HT-29 (cell line): ENCODE data around the gene SOCS4. TPM values are rescaled to one million over a fixed set of nuclear protein-coding genes. Genes with fewer than 3 reads are reported as not detected.
"Not testable (repeated sequence)": the region's sequence is repeated elsewhere in the genome, so short reads cannot be mapped to it uniquely, and the experiment has no call there.

Experiments
- DNase-seq: peaks from one replicate; pipeline ENCODE4 v3.0.0-alpha.2; 2015; ENCODE audit warnings: low spot score
- total RNA-seq: library from RNA; depleted of rRNA; stranded (reverse); fragments of >200 nt; shearing (Covaris generic); gene quantifications from 2 replicates; pipeline ENCODE4 v1.2.3, GENCODE V29; 2014; rRNA removed

The SOCS4 gene, protein sequence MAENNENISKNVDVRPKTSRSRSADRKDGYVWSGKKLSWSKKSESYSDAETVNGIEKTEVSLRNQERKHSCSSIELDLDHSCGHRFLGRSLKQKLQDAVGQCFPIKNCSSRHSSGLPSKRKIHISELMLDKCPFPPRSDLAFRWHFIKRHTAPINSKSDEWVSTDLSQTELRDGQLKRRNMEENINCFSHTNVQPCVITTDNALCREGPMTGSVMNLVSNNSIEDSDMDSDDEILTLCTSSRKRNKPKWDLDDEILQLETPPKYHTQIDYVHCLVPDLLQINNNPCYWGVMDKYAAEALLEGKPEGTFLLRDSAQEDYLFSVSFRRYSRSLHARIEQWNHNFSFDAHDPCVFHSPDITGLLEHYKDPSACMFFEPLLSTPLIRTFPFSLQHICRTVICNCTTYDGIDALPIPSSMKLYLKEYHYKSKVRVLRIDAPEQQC
- 5.3 and 5.8 TPM in 2 replicates for total RNA-seq

DNA sequence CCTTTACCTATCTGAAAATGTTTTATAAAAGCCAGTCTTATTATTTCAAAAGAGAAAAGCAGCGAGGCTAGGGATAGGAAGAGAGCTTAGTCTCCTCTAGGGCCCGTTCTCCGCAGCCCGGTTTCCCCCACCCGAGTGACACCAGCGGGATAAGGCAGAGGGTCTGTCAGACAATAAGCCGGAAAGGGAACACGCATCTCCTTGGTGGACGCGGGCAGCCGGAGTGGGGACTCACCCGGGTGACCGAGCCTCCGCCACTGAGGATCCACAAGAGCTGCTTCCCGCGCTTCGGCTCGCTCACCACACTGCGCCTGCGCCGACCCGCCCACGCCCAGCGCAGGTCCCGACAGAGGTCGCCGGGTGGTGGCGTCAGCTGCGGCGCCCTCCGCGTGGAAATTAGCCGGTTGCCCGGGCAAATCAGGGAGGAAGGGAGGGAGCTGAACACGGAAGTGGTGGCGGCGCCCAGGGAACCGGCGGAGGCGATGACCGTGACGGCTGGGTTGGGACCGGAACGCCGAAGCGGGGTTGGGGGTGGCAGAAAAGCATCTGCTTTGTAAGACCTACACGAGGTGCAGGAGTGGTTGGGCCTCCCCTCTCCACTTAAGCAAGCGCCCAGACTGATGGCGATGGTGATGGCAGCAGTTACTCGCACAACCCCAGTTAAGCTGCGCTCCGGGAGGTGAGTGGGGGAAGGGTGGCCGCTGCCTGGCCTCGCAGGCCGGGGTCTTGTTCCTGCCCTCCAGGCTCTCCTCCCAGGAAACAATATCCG, at the start of gene SOCS4, which contains the start of gene WDHD1:
Gene SOCS4, plus strand, starts transcription at position 444 of the 769 bp plus-strand sequence. CDS start 15,806 bp downstream, outside the sequence.
Gene WDHD1, minus strand, starts transcription at position 307 of the 769 bp plus-strand sequence. CDS start 312 bp downstream, outside the sequence.
- DNase-seq = peak; percentile 88

DNA sequence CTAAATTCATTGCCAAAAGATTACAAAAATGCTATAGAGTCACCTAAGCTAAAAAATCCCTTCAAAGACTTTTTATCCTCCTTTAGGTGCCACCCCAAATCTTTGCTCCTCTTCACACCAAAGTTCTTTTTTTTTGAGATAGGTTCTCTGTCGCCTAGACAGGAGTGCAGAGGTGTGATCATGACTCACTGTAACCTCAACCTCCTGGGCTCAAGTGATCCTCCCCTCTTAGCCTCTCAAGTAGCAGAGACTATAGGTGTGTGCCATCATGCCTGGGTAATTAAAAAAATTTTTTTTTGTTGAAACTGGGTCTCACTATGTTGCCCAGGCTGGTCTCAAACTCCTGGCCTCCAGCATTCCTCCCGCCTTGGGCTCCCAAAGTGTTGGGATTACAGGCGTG, 48.0 kb upstream of the SOCS4 start:
- DNase-seq = no peak

DNA sequence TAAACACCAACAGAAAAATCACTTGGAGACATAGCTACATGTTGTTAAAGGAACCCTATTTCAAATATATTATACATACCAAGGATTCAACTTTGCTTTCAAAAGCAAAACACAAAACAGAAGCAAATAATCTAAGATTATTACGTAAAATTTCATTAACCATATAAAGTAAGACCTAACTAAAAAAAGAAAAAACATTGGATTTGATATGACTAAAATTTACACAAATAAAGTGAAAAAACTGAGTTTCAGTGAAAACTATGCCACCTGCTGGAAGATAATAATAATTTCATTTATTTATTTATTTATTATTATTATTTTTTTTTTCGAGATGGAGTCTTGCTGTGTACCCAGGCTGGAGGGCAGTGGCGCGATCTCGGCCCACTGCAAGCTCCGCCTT, 45.3 kb upstream of the SOCS4 start:
- DNase-seq = peak; percentile 1

DNA sequence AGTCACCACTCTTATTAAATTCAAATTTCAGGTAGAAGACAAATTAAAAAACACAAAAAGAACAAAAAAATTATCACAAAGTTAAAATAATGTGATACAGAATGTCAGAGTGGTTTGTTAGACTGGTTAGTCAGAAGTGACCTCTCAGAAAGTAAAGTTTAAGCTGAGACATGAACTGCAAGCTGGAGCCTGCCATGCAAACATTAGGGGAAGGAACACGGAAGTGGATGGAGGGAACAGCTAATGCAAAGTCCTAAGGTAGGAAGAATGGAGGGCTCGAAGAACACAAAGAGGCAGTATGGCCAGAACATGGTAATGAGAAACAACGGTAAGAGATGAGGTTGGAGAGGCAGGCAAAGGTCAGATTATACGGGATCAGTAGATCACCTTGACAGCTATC, 41.9 kb upstream of the SOCS4 start:
- DNase-seq = no peak

DNA sequence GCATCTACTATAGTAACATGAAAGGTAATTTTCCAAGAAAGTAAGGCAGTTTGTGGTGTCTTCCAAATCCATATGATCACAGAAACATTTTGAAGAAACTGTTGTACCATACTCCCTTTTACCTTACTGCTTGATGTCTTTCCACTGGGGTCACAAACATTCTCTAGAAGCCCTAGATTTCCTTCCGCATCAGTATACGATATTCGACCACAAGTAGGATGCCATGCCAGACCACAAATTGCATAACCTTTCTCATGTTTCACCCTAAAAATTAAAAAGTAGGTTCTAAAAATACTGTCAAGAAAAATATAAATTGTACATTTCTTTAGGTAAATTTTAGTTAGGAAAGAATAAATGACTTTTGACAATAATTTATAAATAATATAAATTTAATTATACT, 26.7 kb upstream of the SOCS4 start:
- no peak for DNase-seq

DNA sequence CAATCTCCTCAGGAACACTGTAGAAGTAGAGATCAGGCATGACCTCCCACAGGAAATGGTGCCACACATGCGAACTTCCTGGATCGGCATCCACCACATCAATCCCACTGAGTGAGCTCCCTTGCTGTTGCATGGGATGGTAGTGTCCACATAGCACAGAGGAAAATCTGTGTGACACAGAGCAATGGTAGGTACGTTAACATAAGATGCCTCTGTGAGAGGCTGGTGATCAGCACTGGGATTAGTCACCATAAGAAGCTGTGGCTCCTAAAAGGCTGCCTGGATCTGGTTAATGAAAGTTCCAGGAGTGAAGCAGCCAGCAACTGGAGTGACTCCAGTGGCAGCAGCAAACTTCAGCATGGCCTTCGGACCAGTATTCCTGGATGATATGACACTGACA, 22.0 kb upstream of the SOCS4 start:
- no peak for DNase-seq

DNA sequence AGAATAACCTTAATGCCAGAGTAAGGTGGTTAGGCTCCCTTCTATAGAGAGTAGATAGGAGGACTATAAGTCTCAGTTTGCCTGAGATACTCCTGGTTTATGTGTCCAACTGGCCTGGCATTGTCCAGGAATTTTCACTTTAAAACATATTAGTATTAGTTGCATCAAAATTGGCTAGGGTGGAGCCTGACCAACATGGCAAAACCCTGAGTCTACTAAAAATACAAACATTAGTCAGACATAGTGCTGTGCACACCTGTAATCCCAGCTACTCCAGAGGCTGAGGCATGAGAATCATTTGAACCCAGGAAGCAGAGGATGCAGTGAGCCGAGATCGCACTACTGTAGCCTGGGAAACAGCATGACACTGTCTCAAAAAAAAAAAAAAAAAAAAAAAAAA, 12.0 kb upstream of the SOCS4 start:
- no peak for DNase-seq

DNA sequence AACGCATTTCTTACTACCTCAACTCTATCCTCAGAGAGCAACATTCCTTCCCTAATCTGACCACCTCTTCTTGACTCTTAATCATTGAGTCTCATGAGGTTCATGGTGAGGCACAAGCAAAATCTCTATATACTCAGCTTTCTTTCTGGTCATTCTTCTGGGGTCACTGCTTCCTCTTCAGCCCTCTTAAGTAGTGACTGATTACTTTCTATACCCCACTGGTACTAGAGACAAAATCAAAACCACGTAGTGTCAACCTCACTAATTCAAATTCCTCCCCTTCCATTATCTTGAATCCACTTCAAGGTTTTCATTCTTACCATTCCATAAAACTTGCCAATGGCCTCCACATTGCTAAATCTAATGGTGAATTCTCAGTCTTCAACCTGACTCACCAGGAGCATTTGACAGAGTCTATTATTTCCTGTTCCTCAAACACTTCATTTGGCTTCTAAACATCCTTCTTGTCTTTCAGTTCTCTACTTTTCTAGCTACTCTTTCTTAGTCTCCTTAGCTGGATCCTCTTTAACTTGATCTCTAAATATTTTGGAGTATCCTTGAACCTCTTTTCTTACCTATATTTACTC, 7.0 kb upstream of the SOCS4 start:
- no peak for DNase-seq

DNA sequence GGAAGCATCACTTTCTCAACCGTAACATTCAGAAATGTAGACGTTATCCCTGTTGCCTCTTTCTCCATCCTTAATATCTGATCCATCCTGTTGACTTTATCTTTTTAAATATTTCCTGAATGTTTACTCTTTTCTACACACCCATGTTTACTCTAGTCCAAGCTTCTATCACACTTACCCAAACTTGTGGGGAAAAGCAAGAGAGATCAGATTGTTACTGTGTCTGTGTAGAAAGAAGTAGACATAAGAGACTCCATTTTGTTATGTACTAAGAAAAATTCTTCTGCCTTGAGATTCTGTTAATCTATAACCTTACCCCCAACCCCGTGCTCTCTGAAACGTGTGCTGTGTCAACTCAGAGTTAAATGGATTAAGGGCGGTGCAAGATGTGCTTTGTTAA, 2.7 kb upstream of the SOCS4 start:
- not testable (repeated sequence) for DNase-seq

DNA sequence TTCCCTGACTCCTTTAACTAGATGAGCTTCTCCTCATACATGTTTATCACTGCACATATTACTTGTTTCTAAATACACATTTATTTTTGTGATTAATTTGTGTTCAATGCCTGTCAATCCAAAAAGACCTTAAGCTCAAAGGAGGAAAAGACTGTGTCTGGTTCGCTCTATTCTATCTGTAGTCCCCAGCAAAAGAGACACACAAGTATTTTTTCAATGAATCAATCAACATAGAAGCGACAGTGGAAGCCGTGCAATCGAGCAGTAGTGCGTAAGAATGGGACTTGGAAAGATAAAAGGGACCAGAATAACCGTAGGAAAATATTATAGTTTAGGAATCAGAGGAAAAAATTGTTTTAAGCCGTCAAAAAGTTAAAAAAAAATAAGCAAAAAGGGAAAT, 1.1 kb upstream of the SOCS4 start:
- DNase-seq = no peak

DNA sequence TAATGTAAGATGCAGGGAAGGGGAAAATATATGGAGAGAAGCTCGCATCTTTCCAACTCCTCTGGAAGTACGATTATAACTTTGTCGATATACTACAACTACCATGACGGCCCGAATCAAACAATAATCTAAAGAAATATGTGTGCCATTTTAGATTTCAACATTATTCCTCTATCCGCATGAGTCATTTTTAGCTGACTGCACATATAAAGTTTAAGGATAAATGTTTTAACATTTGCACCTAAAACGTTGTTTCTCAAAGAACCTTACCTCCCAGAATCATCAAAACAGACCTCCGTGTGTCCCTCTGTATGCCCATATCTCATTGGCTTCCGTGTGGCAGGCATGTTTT, 619 bp upstream of the SOCS4 start:
- no peak for DNase-seq

DNA sequence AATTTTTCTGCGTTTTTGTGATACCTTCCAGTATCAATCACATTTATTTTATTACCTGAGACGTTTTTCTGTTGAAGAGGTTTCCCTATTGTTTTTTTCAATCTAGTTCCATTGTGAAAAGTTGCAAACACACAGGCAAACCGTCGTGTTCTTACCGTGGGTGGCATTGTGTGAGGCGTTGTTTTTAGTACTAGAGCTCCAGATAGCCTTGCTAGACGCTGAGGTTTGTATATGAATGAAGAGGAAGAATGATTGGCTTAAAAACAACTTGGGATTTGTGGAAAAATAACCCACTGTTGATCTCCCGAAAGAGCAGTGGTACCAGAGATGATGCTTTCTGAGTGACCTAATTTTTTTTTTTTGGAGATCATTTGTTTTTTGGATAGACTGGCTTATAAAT, 1.0 kb downstream of the SOCS4 start:
- no peak for DNase-seq

DNA sequence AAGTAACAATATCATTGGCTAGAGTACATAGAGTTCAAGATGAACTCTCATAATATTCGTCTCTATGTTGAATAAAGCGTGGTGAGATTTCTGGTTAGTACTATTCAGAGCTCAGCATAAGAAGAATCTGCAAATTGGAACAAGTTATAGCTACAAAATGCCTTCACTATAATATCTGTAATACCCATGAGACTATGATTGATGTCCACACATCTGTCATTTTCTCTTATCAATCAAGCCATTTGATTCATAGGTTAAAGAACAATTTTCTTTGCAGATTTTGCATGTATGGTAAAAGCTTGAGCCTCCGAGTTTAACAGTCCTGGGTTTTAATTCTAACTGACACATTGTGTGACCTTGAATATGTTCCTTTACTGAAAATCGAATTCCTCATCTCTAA, 1.4 kb downstream of the SOCS4 start:
- no peak for DNase-seq

DNA sequence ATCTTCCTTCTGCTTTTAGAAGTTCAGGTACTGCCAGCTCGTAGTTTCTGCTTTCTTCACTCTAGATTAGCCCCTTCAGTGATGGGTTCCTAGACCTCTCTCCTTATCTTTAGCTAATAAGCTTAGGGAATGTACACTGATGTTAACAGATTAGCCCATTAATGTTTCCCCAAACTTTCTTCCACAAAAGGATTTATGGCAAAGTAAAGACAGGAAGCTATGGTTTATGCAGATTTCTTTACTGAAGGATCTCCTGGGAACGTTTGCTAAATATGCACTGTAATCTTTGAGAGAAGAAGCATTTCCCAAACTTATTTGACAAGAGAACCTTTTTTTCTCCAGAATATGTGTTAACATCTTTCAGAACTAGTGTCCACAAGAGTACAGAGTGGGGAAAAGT, 4.2 kb downstream of the SOCS4 start:
- no peak for DNase-seq

DNA sequence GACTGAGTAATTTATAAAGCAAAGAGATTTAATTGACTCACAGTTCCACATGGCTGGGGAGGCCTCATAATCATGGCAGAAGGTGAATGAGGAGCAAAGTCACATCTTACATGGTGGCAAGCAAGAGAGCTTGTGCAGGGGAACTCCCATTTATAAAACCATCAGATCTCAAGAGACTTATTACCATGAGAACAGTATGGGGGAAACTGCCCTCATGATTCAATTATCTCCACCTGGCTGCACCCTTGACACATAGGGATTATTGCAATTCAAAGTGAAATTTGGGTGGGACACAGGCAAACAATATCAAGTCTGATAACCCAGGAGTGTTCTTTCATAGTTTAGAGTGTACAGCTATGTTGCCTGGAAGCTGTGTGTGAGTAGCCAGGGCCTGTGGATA, 11.0 kb downstream of the SOCS4 start:
- DNase-seq = not testable (repeated sequence)

DNA sequence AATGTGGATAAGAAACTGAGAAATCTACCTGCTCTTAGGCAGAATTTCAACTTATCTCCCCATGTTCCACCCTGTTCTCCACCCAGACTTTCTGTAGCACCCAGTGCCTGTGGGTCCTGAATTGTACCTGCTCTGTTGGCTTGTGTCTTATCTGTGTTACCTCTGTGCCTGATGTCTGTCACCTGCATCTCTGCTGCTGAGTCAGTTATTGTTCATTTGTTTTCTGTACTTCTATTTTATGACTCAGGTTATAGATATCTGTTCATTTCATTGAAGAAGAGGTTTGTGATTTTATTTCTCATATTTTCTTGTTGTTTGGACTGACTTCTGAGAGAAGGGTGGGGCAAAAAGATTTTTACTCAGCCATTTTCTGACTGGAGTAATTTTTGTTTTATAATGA, 11.7 kb downstream of the SOCS4 start:
- no peak for DNase-seq

DNA sequence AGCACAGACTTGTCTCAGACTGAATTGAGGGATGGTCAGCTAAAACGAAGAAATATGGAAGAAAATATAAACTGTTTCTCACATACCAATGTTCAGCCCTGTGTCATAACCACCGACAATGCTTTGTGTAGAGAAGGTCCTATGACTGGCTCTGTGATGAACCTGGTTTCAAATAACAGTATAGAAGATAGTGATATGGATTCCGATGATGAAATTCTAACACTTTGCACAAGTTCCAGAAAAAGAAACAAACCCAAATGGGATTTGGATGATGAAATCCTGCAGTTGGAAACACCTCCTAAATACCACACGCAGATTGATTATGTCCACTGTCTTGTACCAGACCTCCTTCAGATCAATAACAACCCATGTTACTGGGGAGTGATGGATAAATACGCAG, 16.5 kb downstream of the SOCS4 start:
- no peak for DNase-seq

DNA sequence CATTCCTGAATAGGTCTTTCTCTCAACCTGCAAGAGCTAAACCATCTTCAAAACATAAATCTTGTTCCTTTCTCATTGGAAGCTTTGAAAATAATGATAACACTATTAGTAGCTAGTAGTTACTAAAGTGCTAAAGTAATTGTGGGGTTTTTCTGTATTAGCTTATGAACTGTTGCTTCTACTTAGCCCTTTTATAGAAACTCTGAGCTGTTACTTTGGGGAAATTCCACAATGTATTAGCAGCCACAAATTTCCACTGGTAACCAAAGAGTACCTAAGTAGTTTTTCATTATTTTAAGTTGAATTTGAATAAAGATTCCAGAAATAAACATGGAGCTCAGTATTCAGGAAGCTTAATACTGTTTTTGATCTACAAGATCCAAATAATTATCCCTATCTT, 18.1 kb downstream of the SOCS4 start:
- DNase-seq = no peak

DNA sequence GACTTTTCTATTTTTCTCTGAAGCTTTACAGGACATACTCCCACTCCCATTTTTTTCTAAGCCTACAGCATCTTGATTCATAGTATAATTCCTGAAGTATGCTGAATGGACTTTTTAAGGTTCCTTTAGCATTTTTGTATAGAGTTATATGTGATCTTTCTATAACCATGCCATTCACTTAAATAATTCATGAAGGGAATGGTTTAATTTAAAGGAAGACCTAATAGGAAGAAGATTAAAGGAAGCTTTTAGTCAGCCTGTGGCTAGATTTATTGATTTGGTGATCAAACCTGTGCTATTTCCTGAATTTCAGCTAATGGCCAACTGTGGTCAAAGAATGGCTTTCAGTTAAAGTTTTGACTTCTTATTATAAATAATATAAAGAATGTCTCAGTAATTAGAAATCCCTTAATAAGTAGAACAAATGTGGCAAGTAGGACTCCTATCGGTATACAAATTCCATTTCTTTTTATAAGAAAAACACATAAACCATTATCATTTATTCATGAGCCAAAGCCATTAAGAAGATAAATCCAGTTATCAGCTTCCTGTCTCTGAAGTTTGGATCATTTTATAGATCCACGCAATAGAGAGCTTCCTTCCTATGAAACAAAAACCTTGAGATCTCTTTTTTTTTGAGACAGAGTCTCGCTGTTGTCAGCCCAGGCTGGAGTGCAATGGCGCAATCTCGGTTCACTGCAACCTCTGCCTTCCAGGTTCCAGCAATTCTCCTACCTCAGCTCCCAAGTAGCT, 20.4 kb downstream of the SOCS4 start:
- DNase-seq = no peak

DNA sequence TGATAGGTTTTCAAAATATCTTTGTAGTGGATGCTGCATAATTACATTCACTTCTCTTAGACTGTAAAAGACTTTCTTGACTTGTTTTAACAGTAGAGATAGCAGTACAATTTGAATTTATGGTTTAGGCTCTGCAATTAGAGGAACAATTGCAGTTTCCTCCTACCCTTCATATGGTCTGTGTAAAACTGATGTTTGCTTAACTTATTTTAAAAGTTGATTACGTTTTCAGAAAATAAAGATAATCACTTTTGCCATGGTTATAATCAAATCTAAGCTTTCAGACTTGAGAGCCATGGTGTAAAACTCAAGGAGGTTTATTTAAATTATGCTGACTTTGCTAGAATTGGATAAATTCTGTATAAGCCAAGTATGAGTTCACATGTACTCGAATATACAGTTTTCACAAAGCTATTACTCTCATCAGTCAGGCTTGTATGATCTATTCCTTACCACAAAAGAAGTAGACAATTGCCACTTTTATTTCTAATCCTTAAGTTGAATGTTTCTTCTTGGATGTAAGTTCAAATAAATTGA, 21.9 kb downstream of the SOCS4 start:
- no peak for DNase-seq

DNA sequence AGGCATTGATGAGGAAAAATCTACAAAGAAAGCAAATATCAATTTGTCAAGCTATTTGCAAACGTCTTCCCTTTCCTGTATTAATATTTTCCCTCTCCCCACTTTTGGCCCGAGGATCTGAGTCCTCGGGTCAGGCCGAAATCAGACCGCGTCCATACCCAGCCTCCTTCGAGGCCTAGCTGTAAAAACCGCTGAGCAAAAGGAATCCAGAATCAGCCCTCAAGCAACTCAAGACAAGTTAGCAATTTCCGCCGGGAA, 24.1 kb downstream of the SOCS4 start:
- DNase-seq = no peak
